Kasumi-1 (cell line): ENCODE results near the gene HELZ2.

ENCODE experiments used
- DNase-seq, 2 experiments: peaks; one replicate each; lab custom pipeline; 2025; lab: John Stamatoyannopoulos, UW

The HELZ2 gene

DNA sequence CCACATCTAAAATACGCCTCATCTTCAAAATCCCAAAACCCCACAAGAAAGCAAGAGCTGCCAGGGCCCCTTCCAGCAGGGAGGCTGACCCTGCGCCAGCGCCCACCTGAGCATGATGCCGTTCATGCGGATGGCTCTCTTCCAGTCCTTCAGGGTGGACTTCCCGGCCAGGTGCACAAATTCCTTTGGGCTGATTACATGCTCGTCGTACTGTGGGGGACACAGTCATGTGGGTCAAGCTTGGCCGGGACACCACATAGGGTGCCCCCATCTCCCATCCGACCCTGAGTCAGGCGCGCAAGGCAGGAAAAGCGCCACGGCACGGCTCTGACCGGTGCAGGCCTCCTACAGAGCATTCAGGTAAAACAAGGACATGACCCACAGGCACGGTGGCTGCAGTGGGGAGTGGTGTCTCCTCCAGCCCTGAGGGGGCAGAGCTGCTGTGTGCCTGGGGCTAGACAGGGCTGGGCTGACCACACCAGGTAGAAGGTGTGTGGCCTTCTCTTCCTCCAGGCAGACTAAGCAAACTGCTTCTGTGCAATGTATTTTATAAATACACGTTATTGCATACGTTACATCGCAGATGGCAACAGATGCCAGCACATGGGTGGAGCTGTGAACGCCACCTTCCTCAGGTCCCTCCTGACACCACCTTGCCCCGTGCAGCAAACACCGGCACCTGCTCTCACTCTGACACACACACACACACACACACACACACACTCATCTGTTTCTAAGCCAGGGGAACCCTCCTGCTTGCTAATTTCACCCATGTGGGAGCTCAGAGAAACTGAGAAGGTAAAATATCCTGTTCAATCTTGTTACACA lies 23.8 kb upstream of the HELZ2 start:
- no peak for DNase-seq

DNA sequence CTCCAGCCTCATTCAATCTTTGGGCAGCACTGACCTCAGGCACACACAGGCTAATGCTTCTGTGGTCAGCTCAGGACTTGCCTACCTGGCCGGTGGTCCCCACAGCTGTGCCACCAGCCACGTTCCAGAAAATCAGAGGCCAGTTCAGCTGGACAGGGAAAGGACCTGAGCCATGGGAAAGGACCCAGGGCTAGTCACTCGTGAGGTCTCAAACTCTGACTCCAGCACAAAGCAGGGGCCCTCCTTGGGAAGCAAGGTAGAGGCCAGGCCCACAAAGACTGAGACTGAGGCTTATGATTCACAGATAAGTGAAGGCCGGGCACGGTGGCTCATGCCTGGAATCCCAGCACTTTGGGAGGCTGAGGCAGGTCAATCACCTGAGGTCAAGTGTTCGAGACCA lies 22.4 kb upstream of the HELZ2 start:
- DNase-seq: no peak

DNA sequence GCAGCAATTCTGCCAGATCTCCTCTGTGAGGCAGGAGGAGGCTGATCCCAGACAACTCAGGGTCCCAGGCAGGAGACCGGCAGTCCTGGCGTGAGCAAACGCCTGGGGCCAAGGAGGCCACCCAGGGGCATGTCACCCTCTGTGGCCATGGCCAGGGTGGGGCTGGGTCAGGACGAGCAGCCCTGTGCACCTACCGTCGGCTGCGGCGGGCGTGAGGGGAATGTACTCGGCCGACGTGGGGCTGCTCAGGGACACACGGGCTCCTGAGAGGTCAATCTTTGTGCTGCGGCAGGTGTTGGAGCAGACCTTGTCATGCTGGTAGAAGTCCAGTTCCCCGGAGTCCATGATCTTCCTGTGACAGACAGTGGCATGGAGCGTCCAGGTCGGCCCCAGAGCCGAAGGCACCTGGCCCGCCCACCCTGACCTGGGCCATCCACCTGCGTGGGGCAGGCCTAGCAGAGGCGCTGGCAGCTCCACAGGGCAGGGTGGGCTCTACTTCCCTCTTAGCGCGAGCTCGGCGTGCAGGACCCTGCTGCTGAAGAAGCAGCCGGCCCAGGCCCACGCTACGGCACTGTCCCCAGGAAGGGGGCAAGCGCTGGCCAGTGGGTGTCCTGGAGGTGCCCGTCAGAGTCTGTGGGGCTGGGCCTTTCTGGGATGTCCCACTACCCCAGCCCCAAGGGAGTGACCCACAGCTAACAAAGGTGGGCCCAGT lies 21.5 kb upstream of the HELZ2 start:
- no peak for DNase-seq

DNA sequence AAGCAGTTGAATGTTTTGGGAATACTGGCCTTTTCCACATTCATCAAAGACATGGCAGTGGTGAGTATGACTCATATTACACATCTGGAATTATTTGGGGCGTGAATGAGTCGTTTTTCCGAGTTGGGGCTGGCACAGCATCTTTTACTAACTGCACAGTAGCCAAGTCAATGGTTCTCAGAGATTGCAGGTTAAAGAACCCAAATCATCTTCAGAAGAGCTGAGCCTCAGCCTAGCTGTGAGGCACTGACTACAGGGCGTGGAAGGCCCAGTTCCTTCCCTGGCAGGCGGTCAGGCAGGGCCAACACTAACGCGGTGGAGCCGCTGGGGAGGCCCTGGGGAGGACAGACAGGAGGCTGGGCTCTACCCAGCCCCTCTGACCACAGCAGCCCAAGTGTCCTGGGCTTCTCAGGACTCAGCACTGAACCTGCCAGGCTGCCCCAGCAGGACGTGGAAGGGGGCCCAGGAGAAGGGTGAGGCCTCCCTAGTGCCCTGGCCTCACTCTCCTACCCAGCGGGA lies 20.1 kb upstream of the HELZ2 start:
- no peak for DNase-seq

DNA sequence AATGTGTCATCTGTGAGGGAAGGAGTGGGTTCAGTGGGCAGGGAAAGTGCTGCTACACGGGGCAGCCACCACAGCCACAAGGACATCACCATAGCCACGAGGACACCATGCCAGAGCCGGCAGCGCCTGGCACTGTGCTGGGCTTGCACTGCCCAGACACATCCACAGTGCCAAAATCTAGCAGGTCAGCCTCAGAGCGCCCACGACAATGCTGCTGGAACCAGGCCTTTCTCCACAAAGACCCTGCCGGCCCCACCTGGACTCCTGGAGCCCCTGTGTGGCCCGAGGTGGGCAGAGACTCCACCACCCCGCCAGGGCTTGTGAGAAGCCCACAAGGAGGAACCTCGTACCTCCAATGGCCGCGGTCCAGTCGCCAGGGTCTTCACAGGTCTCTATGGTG lies 18.6 kb upstream of the HELZ2 start:
- no peak for DNase-seq

DNA sequence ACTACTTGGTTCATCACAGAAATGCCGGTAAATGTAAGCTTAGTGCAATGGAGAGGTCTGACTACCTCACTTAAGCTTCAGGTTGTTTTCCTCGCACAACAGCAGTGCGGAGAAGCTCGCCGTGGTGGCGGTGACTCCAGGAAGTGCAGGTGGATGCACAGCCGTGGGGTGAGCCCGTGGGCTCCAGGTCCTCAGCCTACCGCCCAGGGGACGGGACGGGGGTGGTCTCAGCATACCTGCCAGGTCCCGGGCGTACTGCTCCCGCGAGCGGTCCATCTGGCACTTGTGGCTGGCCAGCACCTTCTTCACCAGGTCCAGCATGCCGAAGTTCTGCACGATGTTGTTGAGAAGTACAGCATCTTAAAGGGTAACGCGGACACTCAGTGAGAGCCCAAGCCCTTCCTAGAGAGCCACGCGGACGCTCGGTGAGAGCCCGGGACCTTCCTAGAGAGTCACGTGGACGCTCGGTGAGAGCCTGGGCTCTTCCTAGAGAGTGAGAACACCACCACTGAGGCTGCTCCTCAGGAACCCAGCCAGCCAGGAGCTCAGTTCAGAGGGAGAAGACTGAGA lies 17.8 kb upstream of the HELZ2 start:
- no peak for DNase-seq

DNA sequence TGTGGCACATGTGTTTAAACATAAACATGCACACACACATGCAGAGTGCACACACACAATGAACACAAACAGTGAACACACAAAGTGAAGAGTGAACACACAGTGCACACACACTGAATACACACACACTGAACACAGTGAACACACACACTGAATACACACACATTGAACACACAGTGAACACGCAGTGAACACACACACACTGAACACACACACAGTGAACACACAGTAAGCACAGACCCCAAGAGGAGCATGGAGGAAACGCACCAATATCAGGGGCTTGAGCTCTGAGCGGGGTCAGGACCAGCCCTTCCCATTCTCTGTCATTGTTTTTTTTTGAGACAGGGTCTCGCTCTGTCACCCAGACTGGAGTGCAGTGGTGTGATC lies 17.1 kb upstream of the HELZ2 start:
- DNase-seq: no peak

DNA sequence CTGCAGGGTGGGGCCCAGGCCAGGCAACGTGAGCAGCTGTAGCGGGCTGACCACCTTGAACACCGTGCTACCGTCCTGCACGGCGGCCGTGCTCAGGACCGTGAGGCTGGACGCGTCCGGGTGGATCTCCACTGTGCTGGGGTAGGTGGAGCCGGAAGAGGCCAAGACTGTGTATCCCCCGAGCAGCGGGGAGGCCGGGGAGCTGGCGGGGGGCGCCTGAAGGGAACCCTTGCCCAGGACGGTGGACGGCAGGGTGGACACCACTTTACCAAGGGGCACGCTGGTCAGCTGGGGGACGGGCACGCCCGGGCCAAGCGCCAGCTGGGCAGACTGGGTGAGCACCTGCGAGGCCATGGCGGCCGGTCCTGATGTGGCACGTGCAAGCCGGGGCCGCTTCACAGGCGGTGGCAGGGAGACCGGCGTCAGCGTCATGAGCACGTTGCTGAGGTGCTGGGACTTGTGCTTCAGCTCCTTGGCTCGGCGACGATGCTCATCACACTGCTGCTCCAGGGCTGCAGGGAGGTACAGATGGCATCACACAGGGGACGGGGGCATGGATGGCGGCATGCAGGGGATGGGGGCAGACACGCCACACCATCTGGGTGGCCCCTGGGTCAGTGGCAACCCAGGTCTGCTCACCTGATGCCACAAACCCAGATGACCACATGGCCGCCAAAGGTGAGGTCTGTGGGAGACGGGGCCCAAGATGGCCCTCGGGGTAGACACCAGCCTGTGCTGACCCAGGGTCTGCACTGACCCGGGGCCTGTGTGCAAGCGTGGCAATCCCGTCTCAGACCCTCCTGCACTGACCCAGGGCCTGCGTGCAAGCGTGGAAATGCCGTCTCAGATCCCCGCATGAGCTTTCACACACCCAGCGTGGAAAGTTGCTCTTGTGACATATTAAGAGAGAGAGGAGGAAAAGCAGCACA lies 16.4 kb upstream of the HELZ2 start:
- no peak for DNase-seq

DNA sequence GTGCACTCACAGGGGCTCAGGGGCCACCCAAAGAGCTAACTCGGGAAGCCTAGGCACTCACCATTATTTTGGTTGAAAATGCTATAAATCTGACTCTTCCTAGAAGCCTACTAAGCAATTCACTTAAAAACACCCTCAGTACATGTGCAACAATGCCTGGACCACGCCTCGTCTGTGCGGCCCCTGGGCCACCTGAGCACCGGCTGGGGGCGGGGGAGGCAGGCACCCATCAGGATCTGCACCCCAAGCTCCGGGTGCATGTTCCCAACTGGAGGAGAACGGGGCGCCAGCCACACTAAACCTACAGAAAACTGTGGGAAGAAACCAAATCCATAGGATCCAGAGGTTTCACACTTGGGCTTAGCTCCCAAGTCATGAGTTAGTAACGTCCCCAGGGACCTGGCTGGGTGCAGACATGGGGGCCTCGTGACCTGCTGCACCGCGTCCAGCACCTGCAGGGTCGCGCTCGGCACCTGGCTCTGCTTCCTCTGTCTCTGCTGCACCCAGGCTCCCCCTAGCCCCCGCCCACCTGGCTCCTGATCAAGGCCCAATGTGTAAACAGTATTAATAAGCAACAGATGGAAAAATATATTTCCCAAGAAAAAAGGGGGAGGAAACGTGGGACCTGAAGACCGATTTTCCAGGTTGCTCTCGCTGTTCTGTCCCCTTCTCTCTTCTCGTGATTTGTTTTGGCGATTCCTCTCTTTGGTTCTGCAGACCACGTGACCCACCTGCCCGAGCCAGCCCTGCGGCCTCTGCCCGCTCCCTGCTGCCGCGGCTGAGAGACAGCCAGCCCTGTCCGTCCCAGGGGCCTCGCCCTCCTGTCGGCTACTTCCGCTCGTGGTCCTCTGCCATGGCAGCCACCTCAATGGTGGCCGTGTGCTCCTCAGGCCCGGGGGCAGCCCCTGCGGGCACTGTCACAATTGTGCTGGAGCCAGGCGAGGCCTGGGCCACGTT lies 15.5 kb upstream of the HELZ2 start:
- DNase-seq: no peak

DNA sequence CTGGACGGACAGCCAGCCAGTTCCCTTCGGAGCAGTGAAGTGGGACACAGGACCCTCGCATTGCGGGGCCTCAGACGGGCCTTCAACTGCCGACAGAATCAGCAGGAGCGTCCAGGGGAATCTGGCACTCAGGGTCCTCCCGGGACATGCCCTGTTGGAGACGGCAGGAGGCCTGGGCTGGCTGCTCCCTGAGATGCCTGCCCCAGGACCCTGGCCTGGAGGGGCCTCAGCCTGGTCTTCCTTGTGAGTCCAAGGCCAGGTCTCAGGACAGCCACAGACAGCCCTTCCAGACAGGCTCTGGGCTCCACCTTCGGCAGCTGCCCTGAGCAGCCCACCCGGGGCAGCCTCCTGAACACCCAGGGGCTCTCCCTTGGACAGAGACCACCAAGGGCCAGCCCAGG lies 14.6 kb upstream of the HELZ2 start:
- no peak for DNase-seq

DNA sequence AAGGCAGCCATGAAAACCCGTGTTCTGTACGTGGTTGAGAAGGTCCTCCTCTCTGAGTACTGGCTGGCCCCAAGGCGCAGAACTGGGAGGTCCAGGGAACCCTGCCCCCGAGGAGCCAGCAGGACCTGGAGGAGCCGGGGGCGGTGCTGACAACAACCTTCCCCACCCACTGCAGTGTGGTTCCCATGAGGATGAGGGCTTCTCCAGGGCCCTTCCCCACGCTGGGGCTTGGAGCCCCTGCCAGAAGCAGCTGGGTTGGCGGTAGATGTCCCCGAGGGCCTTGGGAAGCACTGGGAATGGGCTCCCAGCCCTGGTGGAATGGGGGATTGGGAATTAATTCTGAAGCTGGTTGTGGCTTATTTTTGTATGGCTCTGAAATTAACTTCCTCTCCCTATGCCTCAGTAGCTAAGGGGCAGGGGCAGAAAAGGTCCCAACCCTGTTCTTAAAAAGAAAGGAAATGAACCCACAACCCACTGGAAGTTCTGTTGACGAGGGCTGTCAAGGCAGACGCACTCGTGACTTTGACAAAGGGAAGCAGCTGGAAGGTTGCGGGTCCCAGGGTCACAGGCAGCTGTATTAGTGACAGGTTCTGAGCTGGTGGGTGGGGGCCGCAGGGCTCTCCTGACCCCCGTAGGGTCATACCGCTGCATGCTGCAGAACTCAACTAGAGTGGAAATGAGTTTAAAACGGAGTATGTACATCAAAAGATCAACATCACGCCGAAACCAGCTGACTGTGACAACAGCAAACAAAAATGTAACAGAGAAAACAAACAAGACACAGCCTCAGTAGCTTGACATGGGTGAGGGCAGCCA lies 13.9 kb upstream of the HELZ2 start:
- peak; percentile 53 to 71 for DNase-seq

DNA sequence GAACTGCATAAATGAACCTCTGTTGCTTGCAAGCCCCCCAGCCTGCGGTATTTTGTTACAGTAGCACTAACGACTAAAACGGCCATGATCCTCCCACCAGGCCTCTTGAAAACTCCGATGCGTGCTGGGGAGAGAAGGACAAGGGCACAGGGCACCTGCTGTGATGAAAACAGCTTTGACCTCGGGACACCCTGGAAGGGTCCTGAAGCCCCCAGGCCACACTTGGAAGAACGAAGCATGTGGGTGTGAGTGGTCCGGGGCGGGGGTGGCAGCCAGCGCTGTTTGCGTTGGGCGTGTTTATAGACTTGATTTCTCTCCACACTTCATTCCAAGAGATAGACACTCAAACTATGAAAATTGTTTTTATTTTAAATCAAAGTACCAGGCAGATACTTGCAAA lies 13.2 kb upstream of the HELZ2 start:
- DNase-seq: no peak

DNA sequence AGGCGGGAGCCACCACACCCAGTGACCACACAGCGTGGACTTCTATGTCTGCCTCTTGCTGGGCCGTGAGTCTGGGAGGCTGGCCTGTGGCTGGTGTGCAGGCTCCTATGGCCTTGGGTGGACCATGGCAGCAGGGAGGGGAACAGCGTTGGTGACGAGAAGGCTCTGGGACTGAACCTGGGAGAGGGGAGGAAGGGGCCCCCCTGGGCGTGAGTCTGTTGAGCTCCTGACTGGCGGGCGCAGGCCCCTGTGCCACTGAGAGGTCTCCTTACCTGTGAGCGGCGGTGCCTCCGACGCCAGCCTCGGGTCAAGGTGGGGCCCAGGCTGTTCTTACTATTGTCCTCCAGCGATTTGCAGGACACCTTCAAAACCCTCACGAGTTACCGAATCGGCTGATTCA lies 12.8 kb upstream of the HELZ2 start:
- DNase-seq: no peak

DNA sequence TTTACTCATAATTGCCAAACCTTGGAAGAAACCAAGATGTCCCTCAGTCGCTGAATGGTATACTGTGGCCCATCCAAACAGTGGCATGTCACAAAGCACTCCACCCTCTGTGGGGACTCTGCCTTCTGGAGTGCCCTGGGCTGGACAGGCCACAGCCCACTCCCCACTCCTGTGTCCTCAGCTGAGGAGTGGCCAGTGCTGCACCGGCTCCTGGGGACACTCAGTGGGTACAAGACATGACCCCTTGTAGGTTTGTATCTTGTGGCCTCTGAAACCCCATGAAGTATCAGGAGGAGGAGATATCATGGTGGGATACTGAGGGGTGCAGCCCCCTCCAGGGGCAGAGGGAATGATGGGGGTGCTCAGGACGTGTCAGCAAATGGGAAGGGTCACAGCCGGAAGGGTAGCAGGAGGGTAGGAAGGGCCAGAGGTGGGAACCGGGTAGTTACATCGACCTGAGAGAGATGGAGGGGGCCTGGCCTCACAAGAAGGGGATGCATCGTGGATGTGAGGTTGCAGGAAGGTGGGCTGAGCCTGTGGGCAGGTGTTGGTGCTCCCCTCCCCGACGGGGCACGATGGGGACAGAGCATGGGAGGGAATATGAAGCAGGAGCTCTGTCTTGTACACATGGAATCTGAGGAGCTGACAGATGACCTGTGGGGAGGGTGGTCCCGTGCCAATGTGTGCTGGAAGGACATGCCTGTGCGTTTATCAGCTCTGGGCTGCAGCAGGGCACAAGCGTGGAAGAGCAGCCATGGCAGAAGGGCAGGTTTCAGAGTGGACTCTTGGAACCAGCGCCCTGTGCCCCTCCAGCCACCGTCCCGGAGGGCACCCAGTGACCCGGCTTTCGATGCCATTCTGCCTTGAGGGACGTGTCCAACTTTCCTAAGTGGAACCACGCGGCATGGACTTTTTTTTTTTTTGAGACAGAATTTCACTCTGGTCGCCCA lies 11.9 kb upstream of the HELZ2 start:
- no peak for DNase-seq

DNA sequence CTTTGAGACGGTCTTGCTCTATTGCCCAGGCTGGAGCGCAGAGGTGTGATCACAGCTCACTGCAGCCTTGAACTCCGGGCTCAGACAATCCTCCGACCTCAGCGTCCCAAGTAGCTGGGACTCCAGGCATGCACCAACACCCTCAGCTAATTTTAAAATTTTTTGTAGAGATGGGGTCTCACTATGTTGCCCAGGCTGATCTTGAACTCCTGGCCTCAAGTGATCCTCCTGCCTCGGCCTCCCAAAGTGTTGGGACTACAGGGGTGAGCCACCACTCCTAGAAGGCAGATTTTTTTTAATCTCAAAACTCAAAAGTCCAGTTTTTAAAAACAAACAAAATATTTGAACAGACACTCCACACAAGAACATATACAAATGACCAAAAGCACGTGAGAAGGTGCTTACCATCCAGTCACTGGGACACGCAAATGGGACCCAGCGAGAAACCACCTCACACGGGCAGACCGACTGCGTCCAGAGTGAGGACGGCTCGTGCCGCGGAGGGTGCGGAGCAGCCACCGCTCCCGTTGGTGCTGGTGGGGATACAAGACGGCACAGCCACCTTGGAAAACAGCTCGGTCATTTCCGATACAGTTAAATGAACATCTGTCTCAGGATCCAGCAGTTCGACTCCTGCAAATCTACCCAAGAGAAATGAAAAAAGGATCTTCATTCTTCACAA lies 8.5 kb upstream of the HELZ2 start:
- no peak for DNase-seq

DNA sequence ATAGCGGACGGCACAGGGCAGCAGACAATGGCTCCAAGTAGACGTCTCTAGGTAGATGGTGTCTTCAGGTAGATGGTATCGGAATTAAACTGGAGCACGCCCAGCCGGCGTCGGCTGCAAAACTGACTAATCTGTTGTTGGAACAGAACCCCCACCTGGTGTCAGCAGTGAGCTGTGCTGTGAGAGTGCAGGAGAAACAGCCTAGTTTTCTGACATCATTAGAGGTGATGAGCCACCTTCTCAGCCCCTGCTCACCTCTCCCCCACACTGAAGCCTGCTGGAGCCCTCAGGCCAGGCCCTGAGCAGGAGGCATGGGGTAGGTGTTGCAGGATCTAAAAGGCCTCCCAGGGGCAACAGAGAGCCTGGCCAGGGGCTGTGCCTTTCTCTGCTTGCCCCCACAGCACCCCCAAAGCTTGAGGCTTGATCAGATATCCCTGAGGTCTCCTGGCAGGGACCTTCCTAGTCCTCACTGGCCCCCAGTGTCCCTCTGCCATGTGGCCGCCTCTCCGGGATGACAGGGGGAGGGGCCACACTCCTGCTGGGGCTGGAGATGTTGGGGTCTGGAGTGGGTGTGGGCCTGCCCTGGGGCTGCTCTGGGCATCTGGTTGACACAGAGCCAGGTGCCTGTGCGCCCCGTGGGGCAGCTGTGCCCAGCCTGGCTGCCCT lies 6.9 kb upstream of the HELZ2 start:
- DNase-seq: peak; percentile 61 to 74

DNA sequence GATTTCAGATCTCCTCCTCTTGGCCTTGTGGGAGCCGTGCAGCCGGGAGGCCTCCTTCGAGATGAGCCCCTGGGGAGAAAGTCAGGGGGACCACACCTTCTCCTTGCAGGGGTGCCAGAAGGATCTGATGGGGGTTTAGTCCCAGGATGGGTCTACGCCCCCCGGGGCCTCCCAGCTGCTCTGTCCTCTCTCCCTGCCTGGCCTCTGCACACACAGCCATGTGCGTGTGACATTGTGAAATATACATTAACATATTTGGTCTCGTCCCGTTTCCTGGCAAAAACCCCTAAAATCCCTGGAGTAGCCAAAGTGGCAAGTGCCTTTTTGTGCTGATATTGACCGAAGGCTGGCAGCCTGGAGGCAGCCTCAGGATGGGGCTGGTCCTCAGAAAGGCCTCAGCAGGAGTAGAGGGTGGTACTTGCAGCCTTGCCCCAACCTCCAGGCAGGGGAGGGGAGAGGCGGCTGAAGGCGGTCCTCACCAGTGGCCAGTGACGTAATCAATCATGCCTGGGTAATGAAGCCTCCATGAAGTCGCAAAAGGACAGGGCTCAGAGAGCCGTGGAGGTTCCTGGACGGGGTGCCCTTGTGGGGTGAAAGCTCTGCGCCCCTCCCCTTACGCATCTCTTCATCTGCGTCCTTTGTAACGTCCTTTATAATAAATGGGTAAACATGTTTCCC lies 5.1 kb upstream of the HELZ2 start:
- DNase-seq: no peak
